ENCODE data around the gene FAM181A. TPM values are rescaled to one million over a fixed set of nuclear protein-coding genes. Genes with fewer than 3 reads are reported as not detected.

The FAM181A gene
- total RNA-seq, 1 experiment from 2014 or later = not detected

DNA sequence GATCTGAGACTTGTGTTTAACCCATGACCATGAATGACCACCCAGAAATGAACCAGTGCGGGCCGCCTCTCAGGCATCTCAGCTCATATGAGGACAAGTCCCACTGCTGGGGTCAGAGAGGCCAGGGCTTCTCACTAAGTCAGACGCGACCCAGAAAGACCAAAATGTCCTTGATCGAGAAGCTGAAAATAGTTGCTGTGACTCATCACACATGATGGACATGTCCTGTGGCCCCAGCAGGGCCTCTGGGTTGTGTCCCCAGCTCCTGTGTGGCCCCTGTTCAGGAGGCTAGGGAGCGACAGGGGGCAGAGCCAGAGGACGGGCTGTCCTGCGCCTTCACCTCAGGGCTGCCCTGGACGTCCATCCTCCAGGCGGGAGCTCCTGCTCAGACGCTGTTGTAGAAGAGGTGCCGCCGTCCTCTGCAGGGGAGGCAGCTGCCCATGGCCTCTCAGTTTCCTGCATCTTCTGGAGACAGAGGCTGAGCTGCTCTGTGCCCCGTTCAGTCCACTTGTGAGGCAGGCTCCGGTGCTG is 29.0 kb upstream of the FAM181A start:
- no TSS peak for BruUV-seq (replicated peaks)
- in situ Hi-C loops (cut with HindIII; ENCODE audit: low pct_unique_long_range_greater_than_20kb, low sequenced_read_pairs) (no loop called here), intact Hi-C loops (cut with micrococcal nuclease; ENCODE audit: unreplicated experiment) (no loop called here)
- Histone ChIP-seq H3K27ac (ENCODE audit: low read length) (no peak overlapping the region), H3K27me3 (ENCODE audit: control insufficient read depth, insufficient read depth, low read length) (no peaks in the 10 kb centered on the region), H3K4me1 (ENCODE audit: control insufficient read depth, insufficient read depth, low read length) (no peaks in the 10 kb centered on the region), H3K9me3 (ENCODE audit: control insufficient read depth, insufficient read depth, low read depth, low read length) (no peaks in the 10 kb centered on the region), H3K4me3 (ENCODE audit: low read depth in 2 of 2, low read length in 2 of 2) (no peak overlapping the region), H3K36me3 (ENCODE audit: control insufficient read depth, insufficient read depth, low read length) (no peaks in the 10 kb centered on the region)
- POLR2A ChIA-PET = no interaction called here
- TF ChIP-seq TCF7L2 (IDR thresholded peaks at IDR 0.05; ENCODE audit: low read depth, low read length) (no peak), POLR2AphosphoS5 (IDR thresholded peaks at IDR 0.05; ENCODE audit: low read depth, low read length) (no peak), SIN3A (IDR thresholded peaks at IDR 0.05; ENCODE audit: borderline replicate concordance, insufficient read depth, low read depth, low read length) (no peak), REST (IDR thresholded peaks at IDR 0.05; ENCODE audit: insufficient read depth in 1 of 2, low read depth in 2 of 2, low read length in 1 of 2) (no peak), CTCF (IDR thresholded peaks at IDR 0.05) (no peak)
- no peak for DNase-seq (ENCODE audit: low read depth, low spot score)
- no peak for ATAC-seq
- CTCF ChIA-PET = interaction anchor here (0.5 kb wide), 1 partner anchor 703 kb away, joined by 6 read pairs; no protein-coding TSS in a partner anchor

GRCh38 chr14:93898731-93899130 is 28.4 kb upstream of the FAM181A start:
- no TSS peak for BruUV-seq (replicated peaks)
- H3K27me3 ChIP-seq (ENCODE audit: control insufficient read depth, insufficient read depth, low read length) = no peaks in the 10 kb centered on the region
- intact Hi-C loops (cut with micrococcal nuclease; ENCODE audit: unreplicated experiment) = no loop called here
- ChIA-PET POLR2A (no interaction called here), CTCF (no interaction called here)
- in situ Hi-C loops (cut with HindIII; ENCODE audit: low pct_unique_long_range_greater_than_20kb, low sequenced_read_pairs) = no loop called here
- no peaks in the 10 kb centered on the region for H3K9me3 ChIP-seq (ENCODE audit: control insufficient read depth, insufficient read depth, low read depth, low read length)
- no peak overlapping the region for H3K27ac ChIP-seq (ENCODE audit: low read length)
- no peaks in the 10 kb centered on the region for H3K4me1 ChIP-seq (ENCODE audit: control insufficient read depth, insufficient read depth, low read length)
- no peak overlapping the region for H3K4me3 ChIP-seq (ENCODE audit: low read depth in 2 of 2, low read length in 2 of 2)
- DNase-seq (ENCODE audit: low read depth, low spot score) (no peak), ATAC-seq (no peak)
- H3K36me3 ChIP-seq (ENCODE audit: control insufficient read depth, insufficient read depth, low read length) = no peaks in the 10 kb centered on the region
- TF ChIP-seq REST (IDR thresholded peaks at IDR 0.05; ENCODE audit: insufficient read depth in 1 of 2, low read depth in 2 of 2, low read length in 1 of 2) (no peak), CTCF (IDR thresholded peaks at IDR 0.05) (no peak), POLR2AphosphoS5 (IDR thresholded peaks at IDR 0.05; ENCODE audit: low read depth, low read length) (no peak), SIN3A (IDR thresholded peaks at IDR 0.05; ENCODE audit: borderline replicate concordance, insufficient read depth, low read depth, low read length) (no peak), TCF7L2 (IDR thresholded peaks at IDR 0.05; ENCODE audit: low read depth, low read length) (no peak)

Measured in Panc1 (cell line).